HEK293 (cell line): Measurements from ENCODE around the gene VSTM2A.

Source experiments
- CTCF ChIA-PET: fragments of 350-600 bp; formaldehyde crosslinking; extraction: SDS; loops from one replicate; lab custom pipeline; 2021; ENCODE audit warnings: antibody characterized with exemption; lab: Yijun Ruan, JAX
- POLR2A ChIA-PET: fragments of 300-600 bp; formaldehyde crosslinking; extraction: SDS; loops from one replicate; lab custom pipeline; 2020; ENCODE audit warnings: antibody characterized with exemption, inconsistent platforms; lab: Yijun Ruan, JAX
- H3K27ac ChIP-seq: fragments of 200-500 bp; sonication (Bioruptor generic); 2 replicates; pipeline ENCODE4 v1.5.1; 2014; ENCODE audit warnings: low read depth, low read length, control low read depth, inconsistent platforms; ENCODE audit errors: extremely low read depth
- H3K36me3 ChIP-seq, 2 experiments: fragments of 200-500 bp in 1 of 2; sonication (Bioruptor generic) in 1 of 2; 1 replicate in 1 of 2; 2 replicates in 1 of 2; pipeline ENCODE4 v1.5.1; 2014 to 2017; ENCODE audit warnings: inconsistent platforms in 2 of 2, low read length in 2 of 2; ENCODE audit not compliant: control insufficient read depth in 2 of 2, insufficient read depth in 1 of 2
- H3K4me1 ChIP-seq: fragments of 200-500 bp; sonication (Bioruptor generic); 2 replicates; pipeline ENCODE4 v1.5.1; 2014; ENCODE audit warnings: mild to moderate bottlenecking, low read length, inconsistent platforms; ENCODE audit not compliant: control insufficient read depth, insufficient read depth
- H3K4me3 ChIP-seq: 2 replicates; pipeline ENCODE4 v1.5.1; 2011; ENCODE audit warnings: low read depth, mild to moderate bottlenecking, control low read depth, low read length, moderate library complexity
- H3K9me3 ChIP-seq: fragments of 200-500 bp; sonication (Bioruptor generic); 2 replicates; pipeline ENCODE4 v1.5.1; 2014; ENCODE audit warnings: low read depth, low read length, inconsistent platforms; ENCODE audit not compliant: control insufficient read depth, insufficient read depth
- KLF16 ChIP-seq: fragments of 450-650 bp; formaldehyde crosslinking; IDR thresholded peaks from 2 replicates; pipeline ENCODE4 v1.5.1; 2017; ENCODE audit warnings: missing biosample characterization, missing genetic modification characterization
- KLF7 ChIP-seq: fragments of 450-650 bp; formaldehyde crosslinking; IDR thresholded peaks from 2 replicates; pipeline ENCODE4 v1.5.1; 2016; ENCODE audit warnings: missing biosample characterization, missing genetic modification characterization, borderline replicate concordance
- MYNN ChIP-seq: fragments of 450-650 bp; formaldehyde crosslinking; IDR thresholded peaks from 2 replicates; pipeline ENCODE4 v1.5.1; 2016; ENCODE audit warnings: missing biosample characterization, missing genetic modification characterization, borderline replicate concordance
- RBAK ChIP-seq: fragments of 450-650 bp; formaldehyde crosslinking; IDR thresholded peaks from 2 replicates; pipeline ENCODE4 v1.5.1; 2016; ENCODE audit warnings: missing biosample characterization, missing genetic modification characterization
- SCRT2 ChIP-seq: fragments of 450-650 bp; formaldehyde crosslinking; IDR thresholded peaks from 2 replicates; pipeline ENCODE4 v1.5.1; 2016; ENCODE audit warnings: missing biosample characterization, missing genetic modification characterization
- SETDB1 ChIP-seq: IDR thresholded peaks from one replicate; pipeline ENCODE4 v1.6.1; 2017; ENCODE audit warnings: mild to moderate bottlenecking, low read length, moderate library complexity, mixed read lengths; ENCODE audit not compliant: insufficient read length
- SP3 ChIP-seq: fragments of 450-650 bp; formaldehyde crosslinking; IDR thresholded peaks from 2 replicates; pipeline ENCODE4 v1.5.1; 2016; ENCODE audit warnings: missing biosample characterization, missing genetic modification characterization
- ZNF132 ChIP-seq: fragments of 450-650 bp; formaldehyde crosslinking; IDR thresholded peaks from 2 replicates; pipeline ENCODE4 v1.5.1; 2017; ENCODE audit warnings: missing biosample characterization, missing genetic modification characterization, borderline replicate concordance
- ZNF175 ChIP-seq: fragments of 450-650 bp; formaldehyde crosslinking; IDR thresholded peaks from 2 replicates; pipeline ENCODE4 v1.5.1; 2016; ENCODE audit warnings: missing biosample characterization, missing genetic modification characterization
- ZNF214 ChIP-seq: fragments of 450-650 bp; formaldehyde crosslinking; IDR thresholded peaks from 2 replicates; pipeline ENCODE4 v1.5.1; 2017; ENCODE audit warnings: missing biosample characterization, mild to moderate bottlenecking, missing genetic modification characterization, borderline replicate concordance
- ZNF394 ChIP-seq: fragments of 450-650 bp; formaldehyde crosslinking; IDR thresholded peaks from 2 replicates; pipeline ENCODE4 v1.5.1; 2016; ENCODE audit warnings: missing biosample characterization, missing genetic modification characterization, mild to moderate bottlenecking, moderate library complexity, borderline replicate concordance
- ZNF423 ChIP-seq: fragments of 450-650 bp; formaldehyde crosslinking; IDR thresholded peaks from 2 replicates; pipeline ENCODE4 v1.5.1; 2016; ENCODE audit warnings: missing biosample characterization, missing genetic modification characterization
- ZNF596 ChIP-seq: fragments of 450-650 bp; IDR thresholded peaks from 2 replicates; pipeline ENCODE4 v1.5.0; 2018; ENCODE audit warnings: missing biosample characterization, mild to moderate bottlenecking, missing genetic modification characterization, moderate library complexity
- ZNF610 ChIP-seq: fragments of 450-650 bp; formaldehyde crosslinking; IDR thresholded peaks from 2 replicates; pipeline ENCODE4 v1.5.1; 2016; ENCODE audit warnings: missing biosample characterization, missing genetic modification characterization, borderline replicate concordance
- ZNF623 ChIP-seq: fragments of 450-650 bp; formaldehyde crosslinking; IDR thresholded peaks from 2 replicates; pipeline ENCODE4 v1.5.1; 2016; ENCODE audit warnings: missing biosample characterization, missing genetic modification characterization
- ZNF776 ChIP-seq: fragments of 450-650 bp; formaldehyde crosslinking; IDR thresholded peaks from 2 replicates; pipeline ENCODE4 v1.5.0; 2017; ENCODE audit warnings: missing biosample characterization, missing genetic modification characterization, borderline replicate concordance
- TF ChIP-seq, protein P1 (sequence below): fragments of 450-650 bp; formaldehyde crosslinking; IDR thresholded peaks from 2 replicates; pipeline ENCODE4 v1.5.1; 2016; ENCODE audit warnings: missing biosample characterization, missing genetic modification characterization
- TF ChIP-seq, protein P2 (sequence below): fragments of 450-650 bp; formaldehyde crosslinking; IDR thresholded peaks from 2 replicates; pipeline ENCODE4 v1.5.1; 2017; ENCODE audit warnings: missing biosample characterization, missing genetic modification characterization
- TF ChIP-seq, protein P3 (sequence below): fragments of 450-650 bp; formaldehyde crosslinking; IDR thresholded peaks from 2 replicates; pipeline ENCODE4 v1.5.1; 2016; ENCODE audit warnings: missing biosample characterization, missing genetic modification characterization
- TF ChIP-seq, protein P4 (sequence below): fragments of 450-650 bp; formaldehyde crosslinking; IDR thresholded peaks from 2 replicates; pipeline ENCODE4 v1.5.1; 2016; ENCODE audit warnings: missing biosample characterization, missing genetic modification characterization
- TF ChIP-seq, protein P5 (sequence below): fragments of 450-650 bp; formaldehyde crosslinking; IDR thresholded peaks from 2 replicates; pipeline ENCODE4 v1.5.1; 2016; ENCODE audit warnings: missing biosample characterization, missing genetic modification characterization

VSTM2A gene

DNA sequence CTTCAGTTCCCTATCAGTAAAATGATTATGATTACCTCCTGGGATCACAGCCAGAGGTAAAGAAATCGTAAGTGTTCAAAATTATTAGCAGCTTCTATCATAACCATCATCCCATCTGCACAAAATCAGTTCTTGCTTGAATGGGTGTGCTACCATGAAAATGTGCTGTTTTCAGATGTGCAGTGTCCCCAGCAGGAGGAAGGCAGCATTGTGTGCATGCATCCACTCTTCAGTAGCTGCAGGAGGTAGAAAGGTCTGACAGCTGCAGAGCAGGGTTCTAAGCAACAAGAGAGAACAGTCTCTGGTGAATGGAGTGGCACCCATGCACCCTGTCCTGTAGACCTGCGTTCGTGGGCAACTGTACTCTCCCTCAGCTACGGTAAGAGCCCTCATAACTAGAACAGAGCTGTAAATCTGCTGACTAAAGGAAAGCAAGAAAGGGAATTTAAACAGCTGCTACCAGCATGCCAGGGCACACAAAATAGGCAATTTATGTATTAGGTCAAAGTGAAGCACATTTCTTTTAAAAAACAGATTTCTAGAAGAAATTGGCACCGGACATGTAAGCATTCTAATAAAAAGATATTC, 21.2 kb downstream of the VSTM2A start (continued):
- TF ChIP-seq ZNF596 (tag by site-specific recombination) (no peak), ZNF175 (no peak), SP3 (no peak)

DNA sequence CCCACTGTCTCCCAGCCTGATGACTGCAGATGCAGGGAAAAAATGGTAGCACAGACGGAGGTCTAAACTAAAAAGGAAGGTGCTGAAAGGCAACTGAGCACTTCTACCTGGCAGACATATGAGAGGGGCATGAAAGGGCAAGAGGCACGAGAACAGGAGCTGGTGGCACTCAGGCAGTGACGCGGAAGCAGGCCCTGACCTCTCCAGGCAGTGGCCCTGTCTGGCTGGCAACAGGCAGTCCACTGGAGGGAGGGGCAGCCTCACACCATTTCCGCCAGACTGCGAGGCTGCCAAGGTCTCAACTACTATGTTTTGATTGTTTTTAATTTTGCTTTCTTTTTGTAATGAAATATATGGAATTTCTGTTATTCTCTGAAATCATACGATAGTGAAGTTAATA, 23.3 kb downstream of the VSTM2A start:
- CTCF ChIA-PET = no interaction called here

DNA sequence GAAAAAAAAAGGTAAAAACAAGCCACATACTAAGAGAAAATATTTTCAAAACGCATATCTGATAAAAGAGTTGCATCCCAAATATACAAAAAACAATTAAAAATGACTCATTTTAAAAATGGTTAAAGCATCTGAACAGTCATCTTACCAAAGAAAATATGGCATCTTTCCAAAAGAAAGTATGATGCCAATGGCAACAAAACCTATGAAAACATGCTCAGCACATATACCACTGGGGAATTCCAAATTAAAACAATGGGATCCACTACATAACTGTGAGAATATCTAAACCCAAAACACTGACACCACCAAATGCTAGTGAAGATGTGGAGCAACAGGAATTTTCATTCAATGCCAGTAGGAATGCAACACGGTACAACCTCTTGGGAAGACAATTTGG, 39.3 kb downstream of the VSTM2A start:
- no peak overlapping the region for H3K27ac ChIP-seq
- TF ChIP-seq ZNF394 (tag by site-specific recombination) = no peak
- TF ChIP-seq MYNN (tag by site-specific recombination) = no peak
- no peak for TF ChIP-seq ZNF610 (tag by site-specific recombination)
- no peak for TF ChIP-seq KLF7 (tag by site-specific recombination)
- TF ChIP-seq, protein P1, sequence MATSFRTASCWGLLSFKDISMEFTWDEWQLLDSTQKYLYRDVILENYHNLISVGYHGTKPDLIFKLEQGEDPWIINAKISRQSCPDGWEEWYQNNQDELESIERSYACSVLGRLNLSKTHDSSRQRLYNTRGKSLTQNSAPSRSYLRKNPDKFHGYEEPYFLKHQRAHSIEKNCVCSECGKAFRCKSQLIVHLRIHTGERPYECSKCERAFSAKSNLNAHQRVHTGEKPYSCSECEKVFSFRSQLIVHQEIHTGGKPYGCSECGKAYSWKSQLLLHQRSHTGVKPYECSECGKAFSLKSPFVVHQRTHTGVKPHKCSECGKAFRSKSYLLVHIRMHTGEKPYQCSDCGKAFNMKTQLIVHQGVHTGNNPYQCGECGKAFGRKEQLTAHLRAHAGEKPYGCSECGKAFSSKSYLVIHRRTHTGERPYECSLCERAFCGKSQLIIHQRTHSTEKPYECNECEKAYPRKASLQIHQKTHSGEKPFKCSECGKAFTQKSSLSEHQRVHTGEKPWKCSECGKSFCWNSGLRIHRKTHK (tag by site-specific recombination) = no peak
- TF ChIP-seq RBAK (tag by site-specific recombination) = no peak
- TF ChIP-seq KLF16 (tag by site-specific recombination) = no peak
- ChIA-PET CTCF (no interaction called here), POLR2A (no interaction called here)
- no peaks in the 10 kb centered on the region for H3K36me3 ChIP-seq
- no peaks in the 10 kb centered on the region for H3K4me1 ChIP-seq
- no peaks in the 10 kb centered on the region for H3K9me3 ChIP-seq
- H3K4me3 ChIP-seq = no peak overlapping the region

More for the DNA sequence above, 23.3 kb downstream of the VSTM2A start:
- no peaks in the 10 kb centered on the region for H3K4me1 ChIP-seq
- H3K9me3 ChIP-seq = no peaks in the 10 kb centered on the region
- TF ChIP-seq, protein P2, sequence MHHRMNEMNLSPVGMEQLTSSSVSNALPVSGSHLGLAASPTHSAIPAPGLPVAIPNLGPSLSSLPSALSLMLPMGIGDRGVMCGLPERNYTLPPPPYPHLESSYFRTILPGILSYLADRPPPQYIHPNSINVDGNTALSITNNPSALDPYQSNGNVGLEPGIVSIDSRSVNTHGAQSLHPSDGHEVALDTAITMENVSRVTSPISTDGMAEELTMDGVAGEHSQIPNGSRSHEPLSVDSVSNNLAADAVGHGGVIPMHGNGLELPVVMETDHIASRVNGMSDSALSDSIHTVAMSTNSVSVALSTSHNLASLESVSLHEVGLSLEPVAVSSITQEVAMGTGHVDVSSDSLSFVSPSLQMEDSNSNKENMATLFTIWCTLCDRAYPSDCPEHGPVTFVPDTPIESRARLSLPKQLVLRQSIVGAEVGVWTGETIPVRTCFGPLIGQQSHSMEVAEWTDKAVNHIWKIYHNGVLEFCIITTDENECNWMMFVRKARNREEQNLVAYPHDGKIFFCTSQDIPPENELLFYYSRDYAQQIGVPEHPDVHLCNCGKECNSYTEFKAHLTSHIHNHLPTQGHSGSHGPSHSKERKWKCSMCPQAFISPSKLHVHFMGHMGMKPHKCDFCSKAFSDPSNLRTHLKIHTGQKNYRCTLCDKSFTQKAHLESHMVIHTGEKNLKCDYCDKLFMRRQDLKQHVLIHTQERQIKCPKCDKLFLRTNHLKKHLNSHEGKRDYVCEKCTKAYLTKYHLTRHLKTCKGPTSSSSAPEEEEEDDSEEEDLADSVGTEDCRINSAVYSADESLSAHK (tag by site-specific recombination) = no peak
- no peak for TF ChIP-seq SETDB1
- no peak for TF ChIP-seq SCRT2
- no peak for TF ChIP-seq ZNF132 (tag by site-specific recombination)
- TF ChIP-seq ZNF776 (tag by site-specific recombination) = no peak
- TF ChIP-seq, protein P3, sequence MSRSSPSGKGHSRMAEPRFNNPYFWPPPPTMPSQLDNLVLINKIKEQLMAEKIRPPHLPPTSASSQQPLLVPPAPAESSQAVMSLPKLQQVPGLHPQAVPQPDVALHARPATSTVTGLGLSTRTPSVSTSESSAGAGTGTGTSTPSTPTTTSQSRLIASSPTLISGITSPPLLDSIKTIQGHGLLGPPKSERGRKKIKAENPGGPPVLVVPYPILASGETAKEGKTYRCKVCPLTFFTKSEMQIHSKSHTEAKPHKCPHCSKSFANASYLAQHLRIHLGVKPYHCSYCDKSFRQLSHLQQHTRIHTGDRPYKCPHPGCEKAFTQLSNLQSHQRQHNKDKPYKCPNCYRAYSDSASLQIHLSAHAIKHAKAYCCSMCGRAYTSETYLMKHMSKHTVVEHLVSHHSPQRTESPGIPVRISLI (tag by site-specific recombination) = no peak
- TF ChIP-seq ZNF214 = no peak
- no peak for TF ChIP-seq ZNF423 (tag by site-specific recombination)
- TF ChIP-seq ZNF623 (tag by site-specific recombination) = no peak
- TF ChIP-seq, protein P4, sequence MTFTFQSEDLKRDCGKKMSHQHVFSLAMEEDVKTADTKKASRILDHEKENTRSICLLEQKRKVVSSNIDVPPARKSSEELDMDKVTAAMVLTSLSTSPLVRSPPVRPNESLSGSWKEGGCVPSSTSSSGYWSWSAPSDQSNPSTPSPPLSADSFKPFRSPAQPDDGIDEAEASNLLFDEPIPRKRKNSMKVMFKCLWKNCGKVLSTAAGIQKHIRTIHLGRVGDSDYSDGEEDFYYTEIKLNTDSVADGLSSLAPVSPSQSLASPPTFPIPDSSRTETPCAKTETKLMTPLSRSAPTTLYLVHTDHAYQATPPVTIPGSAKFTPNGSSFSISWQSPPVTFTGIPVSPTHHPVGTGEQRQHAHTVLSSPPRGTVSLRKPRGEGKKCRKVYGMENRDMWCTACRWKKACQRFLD (tag by site-specific recombination) = no peak
- TF ChIP-seq, protein P5, sequence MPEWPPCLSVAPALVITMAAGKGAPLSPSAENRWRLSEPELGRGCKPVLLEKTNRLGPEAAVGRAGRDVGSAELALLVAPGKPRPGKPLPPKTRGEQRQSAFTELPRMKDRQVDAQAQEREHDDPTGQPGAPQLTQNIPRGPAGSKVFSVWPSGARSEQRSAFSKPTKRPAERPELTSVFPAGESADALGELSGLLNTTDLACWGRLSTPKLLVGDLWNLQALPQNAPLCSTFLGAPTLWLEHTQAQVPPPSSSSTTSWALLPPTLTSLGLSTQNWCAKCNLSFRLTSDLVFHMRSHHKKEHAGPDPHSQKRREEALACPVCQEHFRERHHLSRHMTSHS (tag by site-specific recombination) = no peak
- no peaks in the 10 kb centered on the region for H3K36me3 ChIP-seq
- POLR2A ChIA-PET = no interaction called here
- no peak overlapping the region for H3K27ac ChIP-seq
- H3K4me3 ChIP-seq = no peak overlapping the region
